ENCODE measurements around the gene UBE2I. TPM values are rescaled to one million over a fixed set of nuclear protein-coding genes. Genes with fewer than 3 reads are reported as not detected.
"Not testable (repeated sequence)": the region's sequence is repeated elsewhere in the genome, so short reads cannot be mapped to it uniquely, and the experiment has no call there.

UBE2I gene
- 73.1 and 121 TPM in 2 replicates for total RNA-seq (2014; rRNA removed; shearing (Covaris generic))
- polyA plus RNA-seq (2015; cell fraction: cytosol; rRNA removed) = 146 and 155 TPM in 2 replicates
- 88.3 and 125 TPM in 2 replicates for polyA plus RNA-seq (2015; cell fraction: nucleus; rRNA removed)

DNA sequence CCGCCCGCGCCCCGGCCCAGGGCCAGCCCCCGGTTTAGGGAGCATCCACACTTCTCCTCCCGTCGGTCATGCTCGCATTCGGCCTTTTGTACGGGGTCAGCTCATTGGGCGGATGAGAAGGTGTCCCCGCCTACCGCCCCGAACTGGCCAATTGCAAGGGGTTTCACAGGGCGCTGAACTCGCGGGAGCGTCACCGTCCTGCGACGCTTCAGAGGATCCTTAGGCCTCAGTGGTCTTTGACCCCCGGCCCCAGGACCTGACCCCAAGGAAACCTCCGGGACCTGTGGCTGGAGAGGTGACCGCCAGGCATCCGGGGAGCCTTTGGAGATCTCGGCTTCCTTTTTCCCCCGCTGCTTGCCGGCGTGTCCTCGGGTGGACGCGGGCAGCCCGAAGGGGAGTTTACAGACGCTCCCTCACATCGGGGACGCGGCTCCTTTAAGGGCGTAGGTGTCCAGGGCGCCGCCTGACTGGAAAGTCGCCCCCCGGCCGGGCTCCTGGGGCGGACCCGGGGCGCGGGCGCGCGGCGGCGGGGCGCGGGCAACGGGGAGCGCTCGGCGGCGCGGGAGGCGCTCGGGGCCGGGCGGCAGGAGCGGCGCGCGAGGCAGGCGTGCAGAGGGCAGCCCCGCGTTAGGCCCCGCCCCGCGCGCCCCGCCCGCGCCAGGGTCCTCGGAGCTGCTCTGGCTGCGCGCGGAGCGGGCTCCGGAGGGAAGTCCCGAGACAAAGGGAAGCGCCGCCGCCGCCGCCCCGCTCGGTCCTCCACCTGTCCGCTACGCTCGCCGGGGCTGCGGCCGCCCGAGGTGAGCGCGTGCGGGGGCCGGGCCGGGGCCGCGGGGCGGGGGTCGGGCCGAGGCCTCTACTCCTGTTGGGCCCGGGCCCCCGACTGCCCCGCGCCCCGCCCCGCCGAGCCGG is at the start of gene UBE2I:
TSS of gene UBE2I (plus strand) at position 660 of the 909 bp plus-strand sequence. CDS start 4,395 bp downstream, outside the sequence.
- peak; percentile 94 for DNase-seq (ENCODE audit: low read depth)

DNA sequence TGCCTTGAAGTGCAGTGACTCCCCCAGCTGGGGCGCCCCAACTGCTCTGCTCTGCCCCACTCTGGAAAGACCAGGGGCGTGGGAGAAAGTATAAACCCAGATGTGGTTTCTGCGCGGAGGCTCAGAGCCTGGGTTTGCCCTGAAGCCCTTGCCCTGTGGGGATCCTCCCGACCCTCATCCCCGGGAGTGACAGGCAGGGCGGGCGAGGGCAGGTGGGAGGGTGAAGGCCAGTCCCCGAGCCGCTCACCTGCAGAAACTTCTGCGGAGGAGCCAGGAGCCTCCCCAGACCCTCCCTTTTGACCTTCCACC is 49.7 kb upstream of the UBE2I start:
- DNase-seq (ENCODE audit: low read depth) = no peak

DNA sequence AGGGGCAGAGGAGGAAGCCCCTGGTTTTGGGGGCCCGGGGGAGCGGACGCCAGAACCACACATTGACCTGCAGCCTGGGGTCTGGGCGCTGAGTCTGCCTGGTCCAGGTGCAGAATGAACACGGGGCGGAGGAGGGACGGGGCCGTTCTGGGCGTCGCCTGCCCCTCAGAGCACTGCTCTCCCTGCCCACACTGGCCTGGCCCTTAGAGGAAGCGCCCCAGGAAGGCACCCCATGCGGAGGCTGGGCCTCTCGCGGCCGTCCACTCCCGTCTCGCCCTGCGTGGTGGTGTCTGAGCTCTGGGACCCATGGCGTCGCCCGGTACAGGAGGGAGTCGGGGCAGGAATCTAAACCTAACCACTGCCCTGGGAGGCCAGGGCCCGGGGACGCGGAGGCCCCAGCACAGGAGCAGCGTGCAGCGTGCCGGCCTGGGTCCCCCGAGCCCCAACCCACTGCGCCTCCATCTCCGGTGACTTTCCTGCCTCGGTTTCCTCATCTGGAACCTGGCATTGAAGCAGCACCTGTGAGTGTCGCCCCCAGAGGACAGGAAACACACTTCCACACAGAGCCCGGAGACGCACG is 49.2 kb upstream of the UBE2I start:
- no peak for DNase-seq (ENCODE audit: low read depth)

DNA sequence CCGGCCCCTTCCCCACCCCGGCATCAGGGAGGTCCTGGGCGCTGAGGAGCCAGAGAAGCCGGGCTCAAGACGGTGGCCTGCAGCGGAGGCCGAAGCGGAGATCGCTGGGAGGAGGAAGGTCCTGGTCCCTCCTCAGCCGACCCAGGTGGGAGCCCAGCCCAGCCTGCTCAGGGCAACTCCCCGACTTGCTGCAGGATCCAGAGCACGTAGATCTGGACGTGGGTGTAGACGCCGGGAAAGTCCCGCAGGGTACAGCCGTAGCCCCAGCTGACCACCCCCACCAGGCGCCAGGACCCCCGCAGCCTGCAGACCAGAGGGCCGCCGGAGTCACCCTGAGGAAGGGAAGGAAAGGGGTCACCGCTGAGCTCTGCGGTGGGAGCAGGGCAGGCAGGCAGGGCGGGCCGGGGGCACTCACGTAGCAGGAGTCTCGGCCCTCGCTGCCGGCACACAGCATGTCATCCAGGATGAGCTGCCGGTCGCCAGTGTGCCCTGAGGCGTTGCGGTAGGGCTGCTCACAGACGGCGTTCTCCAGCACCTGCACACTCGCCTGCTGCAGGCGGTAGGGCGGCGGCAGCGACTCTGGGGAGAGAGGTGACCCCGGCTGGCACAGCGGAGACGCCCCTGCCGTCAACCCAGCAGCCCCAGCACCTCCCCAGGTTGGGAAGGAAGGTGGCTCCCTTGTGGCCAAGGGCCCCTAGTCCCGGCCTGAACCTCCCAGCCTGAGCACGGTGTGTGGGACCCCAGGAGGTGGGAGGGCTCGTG is 48.1 kb upstream of the UBE2I start:
- DNase-seq (ENCODE audit: low read depth) = no peak

DNA sequence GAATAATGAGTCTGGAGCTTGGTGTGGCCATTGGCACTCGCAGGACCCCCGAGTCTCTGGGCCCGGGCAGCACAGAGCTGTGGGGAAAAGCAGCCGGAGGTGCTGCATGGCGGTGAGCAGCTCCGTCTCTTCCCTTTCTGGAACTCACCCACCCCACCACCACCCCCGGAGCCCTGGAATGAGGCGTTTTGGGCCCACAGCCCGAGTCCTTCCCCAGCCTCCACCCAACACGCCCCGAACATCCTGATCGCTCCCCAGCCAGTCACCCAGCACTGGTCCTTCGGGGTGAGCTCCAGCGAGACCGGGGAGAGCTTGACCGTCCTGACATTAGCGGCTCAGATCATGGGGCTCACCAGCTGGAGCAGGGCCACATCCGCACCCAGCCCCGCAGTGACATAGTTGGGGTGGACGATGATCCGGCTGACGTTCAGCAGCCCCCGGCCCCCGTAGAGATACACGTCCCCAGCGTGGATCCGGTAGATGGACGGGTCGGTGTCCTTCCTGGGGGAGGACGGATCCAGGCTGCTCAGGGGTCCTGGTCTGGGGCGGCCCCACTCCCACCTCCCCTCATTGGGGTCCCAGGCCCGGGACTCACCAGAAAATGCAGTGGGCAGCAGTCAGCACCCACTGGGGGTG is 47.1 kb upstream of the UBE2I start:
- DNase-seq (ENCODE audit: low read depth) = no peak

DNA sequence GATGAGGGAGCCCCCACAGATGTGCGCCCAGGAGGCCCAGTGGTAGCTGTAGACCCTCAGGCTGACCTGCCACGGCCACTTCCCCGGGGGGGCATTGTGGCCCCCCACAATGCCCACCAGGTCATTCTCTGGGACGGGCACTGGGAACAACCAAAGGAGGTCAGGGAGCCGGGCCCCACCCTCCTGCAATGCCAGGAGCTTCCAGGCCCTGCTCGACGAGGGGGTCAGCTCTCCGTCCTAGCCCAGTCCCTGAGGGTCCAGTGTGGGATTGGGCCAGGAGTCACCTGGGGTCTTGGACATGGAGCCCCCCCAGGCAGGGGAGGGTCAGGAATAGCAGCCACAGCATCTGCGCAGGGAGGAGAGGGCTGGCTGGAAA is 46.6 kb upstream of the UBE2I start:
- no peak for DNase-seq (ENCODE audit: low read depth)

DNA sequence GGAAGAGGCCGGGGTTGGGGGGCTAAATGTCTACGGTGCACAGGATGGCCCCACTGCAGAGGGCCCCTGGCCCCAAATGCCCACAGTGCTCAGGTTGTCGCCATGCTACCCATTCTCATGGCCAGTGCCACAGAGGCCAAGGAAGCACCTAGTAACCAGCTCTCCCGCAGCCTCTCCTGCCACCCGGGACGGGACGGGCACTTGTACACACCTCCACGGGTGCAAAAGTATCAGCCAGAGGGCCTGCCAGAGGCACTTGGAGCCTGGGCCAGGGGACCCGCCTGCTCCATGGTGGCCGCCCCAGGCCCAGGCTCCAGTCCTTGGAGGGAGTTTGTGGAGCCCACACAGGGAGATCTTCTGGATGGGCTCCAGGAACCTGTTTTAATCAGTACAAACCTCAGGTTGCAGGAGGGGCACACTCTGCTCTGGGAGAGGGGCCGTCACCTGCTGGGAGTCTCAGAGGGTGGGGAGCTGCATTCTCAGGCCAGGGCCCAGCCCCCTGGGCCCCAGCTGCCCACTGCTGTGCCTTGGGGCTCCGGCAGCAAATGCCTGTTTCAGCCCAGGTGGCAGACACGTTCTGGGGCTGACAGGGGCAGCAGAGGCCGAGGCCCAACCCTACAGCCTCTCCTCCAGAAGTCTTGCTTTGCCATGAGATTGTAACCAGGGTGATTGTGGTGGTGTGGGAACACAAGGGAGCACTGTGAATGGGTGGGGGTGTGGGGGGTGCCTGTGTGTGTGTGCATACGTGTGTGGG is 45.7 kb upstream of the UBE2I start:
- no peak for DNase-seq (ENCODE audit: low read depth)

DNA sequence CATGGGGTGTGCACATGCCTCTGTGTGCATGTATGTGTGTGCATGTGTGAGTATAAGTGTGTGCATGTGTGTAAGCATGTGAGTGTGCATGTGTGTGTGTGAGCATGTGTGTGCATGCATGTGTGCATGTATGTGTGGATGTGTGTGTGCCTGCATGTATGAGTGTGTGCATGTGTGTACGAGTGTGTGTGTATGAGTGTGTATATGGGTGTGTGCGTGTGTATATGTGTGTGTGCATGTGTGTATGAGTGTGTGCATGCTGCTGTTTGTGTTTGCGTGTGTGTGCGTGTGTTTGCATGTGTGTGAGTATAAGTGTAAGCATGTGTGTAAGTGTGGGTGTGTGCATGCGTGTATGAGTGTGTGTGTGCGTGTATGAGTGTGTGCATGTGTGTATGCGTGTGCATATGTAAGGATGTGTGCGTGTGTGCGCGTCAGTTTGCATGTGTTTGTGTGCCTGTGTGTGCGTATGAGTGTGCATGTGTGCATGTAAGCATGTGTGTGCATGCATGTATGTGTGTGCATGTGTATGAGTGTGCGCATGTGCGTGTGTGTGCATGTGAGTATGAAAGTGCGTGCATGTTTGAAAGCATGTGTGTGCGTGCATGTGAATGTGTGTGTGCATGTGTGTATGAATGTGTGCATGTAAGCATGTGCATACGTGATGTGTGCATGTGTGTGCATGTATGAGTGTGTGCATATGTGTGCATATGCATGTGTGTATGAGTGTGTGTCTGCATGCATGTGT is 44.9 kb upstream of the UBE2I start:
- DNase-seq (ENCODE audit: low read depth) = no peak

DNA sequence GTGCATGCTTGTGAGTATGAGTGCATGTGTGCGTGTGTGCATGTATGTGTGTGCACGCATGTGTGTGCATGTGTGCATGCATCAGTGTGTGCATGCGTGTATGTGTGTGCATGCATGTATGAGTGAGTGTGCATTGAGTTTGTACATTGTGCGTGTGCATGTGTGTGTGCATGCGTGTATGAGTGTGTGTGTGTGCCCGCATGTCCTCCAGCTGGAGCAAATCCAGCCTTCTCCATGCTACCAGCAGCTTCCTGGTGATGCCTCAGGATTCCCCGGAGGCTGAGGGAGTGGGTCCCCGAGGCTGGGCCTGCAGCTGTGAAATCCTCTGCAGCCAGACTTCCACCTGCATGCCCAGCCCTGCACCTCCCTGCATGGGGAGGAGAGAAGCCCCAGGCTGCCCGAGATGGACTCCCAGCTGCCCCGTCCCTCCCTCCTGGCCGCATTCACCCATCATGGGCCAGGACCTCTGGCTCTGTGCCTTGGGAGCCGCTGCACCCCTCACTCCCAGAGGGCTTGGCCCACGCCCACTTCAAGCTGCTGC is 44.3 kb upstream of the UBE2I start:
- no peak for DNase-seq (ENCODE audit: low read depth)

DNA sequence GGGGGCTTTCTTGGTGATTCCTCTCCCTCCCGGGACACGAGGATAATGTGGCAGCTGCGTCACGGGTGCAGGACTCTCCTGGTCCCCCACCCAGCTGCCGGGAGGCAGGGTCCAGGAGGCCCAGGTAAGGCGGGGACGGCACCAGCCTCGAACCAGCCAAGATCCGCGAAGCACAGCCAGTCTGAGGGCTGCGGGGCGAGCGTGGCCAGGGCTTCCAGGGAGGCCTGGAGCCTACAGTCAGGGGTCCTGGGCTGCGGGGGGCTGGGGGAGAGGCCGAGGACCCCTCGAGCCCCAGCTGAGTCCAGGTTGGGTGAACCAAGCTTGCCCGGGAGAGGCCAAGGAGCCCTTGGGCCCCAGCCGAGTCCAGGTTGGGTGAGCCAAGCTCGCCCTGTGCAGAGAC is 43.6 kb upstream of the UBE2I start:
- no peak for DNase-seq (ENCODE audit: low read depth)

DNA sequence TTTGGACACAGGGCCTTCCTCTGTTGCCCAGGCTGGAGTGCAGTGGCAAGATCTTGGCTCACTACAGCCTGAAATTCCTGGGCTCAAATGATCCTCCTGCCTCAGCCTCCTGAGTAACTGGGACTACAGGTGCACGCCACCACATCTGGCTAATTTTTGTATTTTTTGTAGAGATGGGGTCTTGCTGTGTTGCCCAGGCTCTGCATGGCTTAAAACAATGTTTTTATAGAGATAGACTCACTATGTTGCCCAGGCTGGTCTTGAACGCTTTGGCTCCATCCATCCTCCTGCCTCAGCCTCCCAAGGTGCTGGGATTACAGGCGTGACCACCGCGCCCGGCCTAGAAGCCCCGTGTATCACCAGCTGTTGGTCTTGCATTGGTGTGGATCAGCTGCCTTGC is 40.0 kb upstream of the UBE2I start:
- DNase-seq (ENCODE audit: low read depth) = not testable (repeated sequence)

DNA sequence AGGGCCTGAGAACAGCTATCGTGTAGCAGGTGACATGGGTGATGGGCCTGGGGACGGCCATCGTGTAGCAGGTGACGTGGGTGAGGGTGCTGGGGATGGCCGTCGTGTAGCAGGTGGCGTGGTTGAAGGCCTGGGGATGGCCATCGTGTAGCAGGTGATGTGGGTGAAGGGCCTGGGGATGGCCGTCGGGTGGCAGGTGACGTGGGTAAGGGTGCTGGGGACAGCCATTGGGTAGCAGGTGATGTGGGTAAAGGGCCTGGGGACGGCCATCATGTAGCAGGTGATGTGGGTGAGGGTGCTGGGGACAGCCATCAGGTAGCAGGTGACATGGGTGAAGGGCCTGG is 38.1 kb upstream of the UBE2I start:
- DNase-seq (ENCODE audit: low read depth) = no peak

DNA sequence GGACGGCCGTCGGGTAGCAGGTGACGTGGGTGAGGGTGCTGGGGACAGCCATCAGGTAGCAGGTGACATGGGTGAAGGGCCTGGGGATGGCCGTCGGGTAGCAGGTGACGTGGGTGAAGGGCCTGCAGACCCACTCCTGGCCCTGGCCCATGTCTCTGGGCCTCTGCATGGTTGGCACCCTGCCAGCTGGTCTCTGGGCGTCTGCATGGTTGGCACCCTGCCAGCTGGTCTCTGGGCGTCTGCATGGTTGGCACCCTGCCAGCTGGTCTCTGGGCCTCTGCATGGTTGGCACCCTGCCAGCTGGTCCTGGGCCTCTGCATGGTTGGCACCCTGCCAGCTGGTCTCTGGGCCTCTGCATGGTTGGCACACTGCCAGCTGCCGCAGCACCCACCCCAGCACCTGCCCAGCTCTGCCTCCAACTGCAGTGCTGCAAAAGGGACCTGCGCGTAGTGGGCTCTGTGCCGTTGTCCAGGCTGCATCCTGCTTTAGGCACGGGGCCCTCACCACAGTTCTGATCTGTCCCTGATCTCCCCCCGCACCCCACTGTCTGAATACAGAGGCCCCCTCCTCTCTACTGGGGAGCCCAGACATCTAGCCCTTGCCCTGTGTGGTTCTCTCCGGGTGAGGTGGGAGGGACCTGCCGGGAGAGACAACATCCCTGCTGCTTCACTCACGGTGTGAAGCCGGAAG is 37.6 kb upstream of the UBE2I start:
- DNase-seq (ENCODE audit: low read depth) = not testable (repeated sequence)

DNA sequence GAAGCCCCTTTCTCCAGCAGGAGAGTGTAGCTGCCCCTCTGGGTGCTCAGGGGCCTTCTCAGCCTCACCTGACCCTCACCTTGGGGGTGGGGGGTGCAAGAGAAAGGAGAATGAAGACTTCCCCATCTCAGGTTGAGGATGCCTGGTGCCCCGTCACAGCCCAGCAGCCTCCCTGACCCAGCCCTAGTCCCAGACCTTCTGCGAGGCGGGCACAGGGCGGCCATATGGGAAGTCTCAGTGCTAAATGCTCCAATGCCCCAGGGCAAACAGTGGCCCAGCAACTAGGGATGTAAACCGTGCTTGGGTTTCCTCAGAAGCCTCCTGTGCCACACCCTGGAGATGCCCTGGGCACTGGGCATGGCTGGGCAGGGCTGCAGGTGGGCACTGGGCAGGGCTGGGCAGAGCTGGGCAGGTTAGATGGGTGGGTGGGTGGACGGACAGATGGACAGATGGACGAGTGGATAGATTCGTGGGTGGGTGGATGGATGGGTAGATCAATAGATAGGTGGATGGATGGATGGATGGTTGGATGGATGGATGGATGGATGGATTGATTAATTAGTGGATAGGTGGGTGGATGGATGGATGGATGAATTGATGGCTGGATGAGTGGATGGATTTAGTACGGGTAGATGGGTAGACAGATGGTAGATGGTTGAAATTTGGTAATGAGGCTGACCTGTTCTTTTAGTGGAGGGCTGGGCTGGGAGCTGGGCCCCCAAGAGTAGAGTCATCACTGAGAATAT is 36.8 kb upstream of the UBE2I start:
- DNase-seq (ENCODE audit: low read depth) = no peak

DNA sequence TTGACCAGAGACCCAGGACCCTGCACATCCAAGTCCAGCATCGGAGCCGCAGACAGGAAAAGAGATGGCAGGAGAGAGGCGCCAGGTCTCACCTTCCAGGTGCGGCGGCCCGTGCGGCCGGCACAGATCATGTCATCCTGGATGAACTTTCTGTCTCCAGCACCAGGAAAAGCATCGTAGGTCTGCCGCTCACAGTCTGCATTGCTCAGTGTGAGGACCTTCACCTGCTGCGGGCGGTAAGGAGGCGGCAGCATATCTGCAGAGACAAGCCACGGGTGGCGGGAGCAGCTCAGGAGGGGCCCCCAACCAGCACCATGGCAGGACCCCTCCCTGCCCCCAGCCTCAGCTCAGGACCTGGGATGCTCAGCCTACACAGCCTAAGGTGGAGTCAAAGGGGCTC is 35.6 kb upstream of the UBE2I start:
- DNase-seq (ENCODE audit: low read depth) = no peak

DNA sequence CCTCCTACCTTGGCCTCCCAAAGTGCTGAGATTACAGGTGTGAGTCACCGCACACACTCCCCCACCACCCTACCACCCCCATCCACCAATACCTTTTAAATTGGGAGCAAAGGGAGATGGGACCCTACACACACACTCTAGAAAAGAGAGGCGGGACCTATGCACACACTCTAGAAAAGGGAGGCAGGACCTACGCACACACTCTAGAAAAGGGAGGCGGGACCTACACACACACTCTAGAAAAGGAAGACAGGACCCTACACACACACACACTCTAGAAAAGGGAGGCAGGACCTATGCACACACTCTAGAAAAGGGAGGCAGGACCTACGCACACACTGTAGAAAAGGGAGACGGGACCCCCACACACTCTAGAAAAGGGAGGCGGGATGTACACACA is 34.7 kb upstream of the UBE2I start:
- no peak for DNase-seq (ENCODE audit: low read depth)

DNA sequence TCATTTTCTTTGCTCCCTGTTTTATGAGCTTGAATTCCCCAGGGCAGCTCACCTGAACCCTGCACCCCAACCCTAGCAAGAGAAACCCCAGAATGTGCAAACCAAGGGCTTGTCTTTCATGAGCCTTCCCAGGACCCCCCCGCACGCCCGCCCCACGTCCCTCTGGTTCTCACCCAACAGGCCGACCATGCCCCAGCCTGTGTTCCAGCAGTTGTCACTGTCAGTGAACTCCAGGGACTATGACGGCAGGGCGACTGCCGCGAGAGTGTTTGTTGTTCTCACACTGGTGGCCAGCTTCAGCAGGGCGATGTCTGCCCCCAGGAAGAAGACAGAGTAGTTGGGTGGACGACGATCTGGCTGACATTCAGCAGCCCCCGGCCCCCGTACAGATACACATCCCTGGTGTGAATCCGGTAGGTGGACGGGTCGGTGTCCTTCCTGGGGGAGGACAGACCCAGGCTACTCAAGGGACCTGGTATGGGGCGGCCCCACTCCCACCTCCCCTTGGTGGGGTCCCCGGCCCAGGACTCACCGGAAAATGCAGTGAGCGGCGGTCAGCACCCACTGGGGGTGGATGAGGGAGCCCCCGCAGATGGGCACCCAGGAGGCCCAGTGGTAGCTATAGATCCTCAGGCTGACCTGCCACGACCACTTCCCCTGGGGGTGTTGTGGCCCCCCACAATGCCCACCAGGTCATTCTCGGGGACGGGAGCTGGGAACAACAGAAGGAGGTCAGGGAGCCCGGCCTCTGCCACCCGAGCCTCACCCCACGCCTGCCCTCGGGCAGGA is 33.5 kb upstream of the UBE2I start:
- DNase-seq (ENCODE audit: low read depth) = no peak

DNA sequence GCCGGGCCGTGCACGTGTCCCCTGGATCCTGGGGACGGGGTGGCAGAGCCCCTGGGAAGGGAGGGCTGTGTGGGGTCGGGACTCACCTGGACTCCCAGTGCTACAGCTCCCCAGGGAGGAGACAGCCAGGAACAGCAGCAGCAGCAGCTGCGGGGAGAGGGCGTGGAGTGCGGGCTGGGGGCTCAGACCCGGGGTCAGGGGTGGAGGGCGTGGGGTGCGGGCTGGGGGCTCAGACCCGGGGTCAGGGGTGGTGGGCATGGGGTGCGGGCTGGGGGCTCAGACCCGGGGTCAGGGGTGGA is 32.9 kb upstream of the UBE2I start:
- DNase-seq (ENCODE audit: low read depth) = no peak
